Measurements from ENCODE around the gene PLPPR1.

The PLPPR1 gene

GRCh38 chr9:101369286-101369685, 340.8 kb downstream of the PLPPR1 start:
- Histone ChIP-seq H3K4me2 (ENCODE audit: low read depth, low read length, poor library complexity, severe bottlenecking) (no peak overlapping the region), H3K9me2 (replicated peaks; ENCODE audit: insufficient read depth, low read length) (no peaks in the 10 kb centered on the region), H3F3A (ENCODE audit: insufficient read depth) (no peaks in the 10 kb centered on the region), H3K27ac (ENCODE audit: low read depth, low read length) (no peak overlapping the region), H3K79me2 (ENCODE audit: insufficient read depth, low read length) (no peaks in the 10 kb centered on the region), H2AFZ (ENCODE audit: low read depth, low read length, severe bottlenecking) (no peak overlapping the region), H3K9me3 (ENCODE audit: insufficient read depth, low read length) (no peaks in the 10 kb centered on the region), H3K36me3 (ENCODE audit: low read length) (no peaks in the 10 kb centered on the region), H3K4me3 (ENCODE audit: insufficient read depth, low read length, poor library complexity, severe bottlenecking) (no peak overlapping the region), H3K9ac (ENCODE audit: low read length) (no peak overlapping the region), H4K20me1 (ENCODE audit: low read depth, low read length) (no peaks in the 10 kb centered on the region), H3K27me3 (ENCODE audit: low read length) (no peaks in the 10 kb centered on the region)
- no peak for TF ChIP-seq CTCF (IDR thresholded peaks at IDR 0.05; ENCODE audit: insufficient read depth, low read length, poor library complexity, severe bottlenecking)
- TF ChIP-seq EZH2phosphoT487 (conservative IDR thresholded peaks at IDR 0.05; ENCODE audit: low read length), result no peak

GRCh38 chr9:101369884-101370531, 341.5 kb downstream of the PLPPR1 start:
- no peak overlapping the region for H2AFZ ChIP-seq (ENCODE audit: low read depth, low read length, severe bottlenecking)
- H3K4me3 ChIP-seq (ENCODE audit: insufficient read depth, low read length, poor library complexity, severe bottlenecking), result no peak overlapping the region
- H3K4me2 ChIP-seq (ENCODE audit: low read depth, low read length, poor library complexity, severe bottlenecking), result no peak overlapping the region
- H3K36me3 ChIP-seq (ENCODE audit: low read length), result no peaks in the 10 kb centered on the region
- H3F3A ChIP-seq (ENCODE audit: insufficient read depth), result no peaks in the 10 kb centered on the region
- no peak overlapping the region for H3K27ac ChIP-seq (ENCODE audit: low read depth, low read length)
- TF ChIP-seq CTCF (IDR thresholded peaks at IDR 0.05; ENCODE audit: insufficient read depth, low read length, poor library complexity, severe bottlenecking) (no peak), EZH2phosphoT487 (conservative IDR thresholded peaks at IDR 0.05; ENCODE audit: low read length) (no peak)
- no peaks in the 10 kb centered on the region for H3K79me2 ChIP-seq (ENCODE audit: insufficient read depth, low read length)
- H3K9me3 ChIP-seq (ENCODE audit: insufficient read depth, low read length), result no peaks in the 10 kb centered on the region
- no peak overlapping the region for H3K9ac ChIP-seq (ENCODE audit: low read length)
- H3K27me3 ChIP-seq (ENCODE audit: low read length), result no peaks in the 10 kb centered on the region
- no peaks in the 10 kb centered on the region for H3K9me2 ChIP-seq (replicated peaks; ENCODE audit: insufficient read depth, low read length)
- no peaks in the 10 kb centered on the region for H4K20me1 ChIP-seq (ENCODE audit: low read depth, low read length)

GRCh38 chr9:101371813-101372212, 343.3 kb downstream of the PLPPR1 start:
- H3K4me3 ChIP-seq (ENCODE audit: insufficient read depth, low read length, poor library complexity, severe bottlenecking), result no peak overlapping the region
- no peaks in the 10 kb centered on the region for H4K20me1 ChIP-seq (ENCODE audit: low read depth, low read length)
- no peak overlapping the region for H3K4me2 ChIP-seq (ENCODE audit: low read depth, low read length, poor library complexity, severe bottlenecking)

More at GRCh38 chr9:101371813-101372212, 343.3 kb downstream of the PLPPR1 start:
- no peaks in the 10 kb centered on the region for H3K9me2 ChIP-seq (replicated peaks; ENCODE audit: insufficient read depth, low read length)
- H3K27me3 ChIP-seq (ENCODE audit: low read length), result no peaks in the 10 kb centered on the region
- H2AFZ ChIP-seq (ENCODE audit: low read depth, low read length, severe bottlenecking), result no peak overlapping the region
- no peak overlapping the region for H3K27ac ChIP-seq (ENCODE audit: low read depth, low read length)
- H3K79me2 ChIP-seq (ENCODE audit: insufficient read depth, low read length), result no peaks in the 10 kb centered on the region
- H3K9me3 ChIP-seq (ENCODE audit: insufficient read depth, low read length), result no peaks in the 10 kb centered on the region
- H3K9ac ChIP-seq (ENCODE audit: low read length), result no peak overlapping the region
- H3K36me3 ChIP-seq (ENCODE audit: low read length), result no peaks in the 10 kb centered on the region
- no peaks in the 10 kb centered on the region for H3F3A ChIP-seq (ENCODE audit: insufficient read depth)
- TF ChIP-seq EZH2phosphoT487 (conservative IDR thresholded peaks at IDR 0.05; ENCODE audit: low read length), result no peak
- no peak for TF ChIP-seq CTCF (IDR thresholded peaks at IDR 0.05; ENCODE audit: insufficient read depth, low read length, poor library complexity, severe bottlenecking)

Data from SU-DHL-6 (cell line).